SJSA1 (cell line): ENCODE results near the gene ABCC10. TPM values are rescaled to one million over a fixed set of nuclear protein-coding genes. Genes with fewer than 3 reads are reported as not detected.

Experiments
- DNase-seq, 2 experiments: peaks; one replicate each; pipeline ENCODE4 v3.0.0-alpha.2; 2015 to 2020; ENCODE audit warnings: low spot score in 2 of 2, low read depth in 1 of 2
- H3K27ac ChIP-seq: fragments of 250-450 bp; sonication (Bioruptor Pico); 2 replicates; pipeline ENCODE4 v1.5.1; 2020; ENCODE audit warnings: mild to moderate bottlenecking, moderate library complexity
- H3K27me3 ChIP-seq: fragments of 250-450 bp; sonication (Bioruptor Pico); replicated peaks from 2 replicates; pipeline ENCODE4 v1.5.1; 2020; ENCODE audit warnings: mild to moderate bottlenecking, moderate library complexity
- H3K36me3 ChIP-seq: fragments of 250-450 bp; sonication (Bioruptor Pico); 2 replicates; pipeline ENCODE4 v1.5.1; 2020; ENCODE audit warnings: mild to moderate bottlenecking
- H3K4me1 ChIP-seq: fragments of 250-450 bp; sonication (Bioruptor Pico); replicated peaks from 2 replicates; pipeline ENCODE4 v1.6.1; 2021; ENCODE audit warnings: mild to moderate bottlenecking
- H3K4me3 ChIP-seq: fragments of 250-450 bp; sonication (Bioruptor Pico); 2 replicates; pipeline ENCODE4 v1.5.1; 2020; ENCODE audit warnings: mild to moderate bottlenecking
- H3K9me3 ChIP-seq: fragments of 250-450 bp; sonication (Bioruptor Pico); replicated peaks from 2 replicates; pipeline ENCODE4 v1.5.1; 2020; ENCODE audit warnings: mild to moderate bottlenecking
- total RNA-seq: library from RNA; depleted of rRNA; stranded (reverse); fragments of >200 nt; shearing (Covaris generic); gene quantifications from 2 replicates; pipeline ENCODE4 v1.2.3, GENCODE V29; 2014

The ABCC10 gene
- total RNA-seq, 1 experiment from 2014 or later: 11.3 TPM

DNA sequence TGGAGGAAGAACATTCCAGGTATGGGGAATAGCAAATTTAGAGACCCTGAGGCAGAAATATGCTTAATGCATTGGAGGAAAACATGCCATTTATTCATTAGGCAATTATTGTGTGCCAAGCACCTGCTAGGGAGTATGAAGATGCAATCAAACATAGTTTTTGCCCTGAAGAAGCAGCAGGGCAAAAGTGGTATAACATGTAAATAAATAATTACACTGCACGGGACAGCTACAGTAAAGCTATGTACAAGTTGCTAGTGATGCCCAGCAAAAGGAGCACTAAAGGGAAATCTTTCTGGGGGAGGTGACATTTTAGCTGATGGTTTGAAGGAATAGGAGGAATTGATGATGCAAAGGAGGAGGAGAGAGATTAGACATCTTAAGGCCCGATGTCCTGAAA is 49.4 kb downstream of the ABCC10 start:
- no peaks in the 10 kb centered on the region for H3K27me3 ChIP-seq
- H3K36me3 ChIP-seq: peaks cover 13% of the 10 kb centered on the region
- no peak overlapping the region for H3K27ac ChIP-seq
- peaks cover 9% of the 10 kb centered on the region for H3K4me1 ChIP-seq
- no peak for DNase-seq
- no peaks in the 10 kb centered on the region for H3K9me3 ChIP-seq
- peak overlapping the region; percentile 57; the same call in 1 of the 2 replicates for H3K4me3 ChIP-seq

GRCh38 chr6:43477235-43478007 is 50.1 kb downstream of the ABCC10 start, which contains the start of gene TJAP1:
Gene TJAP1, plus strand, starts transcription at chr6:43477570. Its CDS starts 21,432 bp downstream, at chr6:43499002.
- Histone ChIP-seq H3K4me3 (peak within 1 kb of the TSS; percentile 57), H3K9me3 (no peaks in the 10 kb centered on the region), H3K36me3 (peaks cover 13% of the 10 kb centered on the region), H3K4me1 (peaks cover 9% of the 10 kb centered on the region), H3K27ac (peak within 1 kb of the TSS; percentile 76), H3K27me3 (no peaks in the 10 kb centered on the region)
- peak; percentile 38 to 91 for DNase-seq

DNA sequence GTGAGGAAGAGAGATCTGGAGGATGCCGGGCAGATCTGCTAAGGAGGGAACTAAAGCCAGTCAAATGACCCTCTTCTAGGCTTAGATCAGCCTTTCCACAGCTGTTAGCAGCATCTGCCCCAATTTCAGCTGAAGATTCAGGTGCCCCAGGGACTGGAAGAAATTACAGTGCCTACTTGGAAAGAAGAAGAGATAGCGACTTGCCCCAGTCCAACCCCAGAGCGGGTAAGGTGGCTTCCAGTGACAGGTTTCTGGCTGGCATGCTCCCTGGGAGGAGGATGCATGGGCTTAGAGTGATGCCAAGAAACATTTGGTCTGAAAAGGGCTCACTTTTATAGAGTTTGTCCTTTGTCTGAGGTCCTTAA is 50.6 kb downstream of the ABCC10 start:
- no peak for DNase-seq
- Histone ChIP-seq H3K4me1 (peaks cover 9% of the 10 kb centered on the region), H3K27ac (peak overlapping the region; percentile 76), H3K4me3 (peak overlapping the region; percentile 57), H3K9me3 (no peaks in the 10 kb centered on the region), H3K36me3 (peaks cover 13% of the 10 kb centered on the region), H3K27me3 (no peaks in the 10 kb centered on the region)

GRCh38 chr6:43481075-43481474 is 53.7 kb downstream of the ABCC10 start:
- no peak overlapping the region for H3K4me3 ChIP-seq
- H3K27me3 ChIP-seq: no peaks in the 10 kb centered on the region
- peaks cover 9% of the 10 kb centered on the region for H3K4me1 ChIP-seq
- H3K27ac ChIP-seq: no peak overlapping the region
- DNase-seq: no peak
- H3K36me3 ChIP-seq: peaks cover 13% of the 10 kb centered on the region
- no peaks in the 10 kb centered on the region for H3K9me3 ChIP-seq

DNA sequence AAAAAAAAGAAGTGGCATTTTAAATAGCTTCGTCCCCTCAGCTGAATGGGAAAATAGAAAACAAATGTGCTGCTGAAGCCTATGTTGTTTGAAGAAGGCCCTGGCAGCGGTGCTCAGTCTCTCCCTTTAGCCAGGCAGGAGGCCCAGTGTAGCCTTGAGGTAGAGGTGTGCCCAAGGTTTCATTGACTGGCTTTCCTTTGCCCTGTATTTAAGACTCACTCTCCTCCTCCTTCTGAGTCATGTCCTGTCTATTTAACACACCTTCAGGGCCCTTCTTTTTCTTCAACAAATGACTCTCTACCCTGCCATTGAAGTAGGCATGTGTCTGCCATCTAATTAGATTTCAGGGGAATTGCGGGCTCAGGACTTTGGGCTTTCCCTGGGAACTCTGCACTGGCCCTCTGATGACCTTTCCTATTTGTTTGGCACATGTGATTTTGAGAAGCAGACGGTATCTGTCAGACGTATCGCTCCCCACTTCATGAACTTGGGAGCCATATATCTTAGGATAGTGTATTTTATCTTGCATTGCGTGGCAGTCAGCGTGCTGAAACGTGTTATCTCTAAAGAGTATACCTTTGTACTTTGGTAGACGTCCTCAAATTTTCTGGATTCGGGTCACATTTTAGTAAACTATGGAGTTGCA is 54.4 kb downstream of the ABCC10 start:
- DNase-seq: no peak
- Histone ChIP-seq H3K4me1 (peaks cover 9% of the 10 kb centered on the region), H3K27ac (no peak overlapping the region), H3K27me3 (no peaks in the 10 kb centered on the region), H3K36me3 (peaks cover 13% of the 10 kb centered on the region), H3K4me3 (no peak overlapping the region), H3K9me3 (no peaks in the 10 kb centered on the region)

DNA sequence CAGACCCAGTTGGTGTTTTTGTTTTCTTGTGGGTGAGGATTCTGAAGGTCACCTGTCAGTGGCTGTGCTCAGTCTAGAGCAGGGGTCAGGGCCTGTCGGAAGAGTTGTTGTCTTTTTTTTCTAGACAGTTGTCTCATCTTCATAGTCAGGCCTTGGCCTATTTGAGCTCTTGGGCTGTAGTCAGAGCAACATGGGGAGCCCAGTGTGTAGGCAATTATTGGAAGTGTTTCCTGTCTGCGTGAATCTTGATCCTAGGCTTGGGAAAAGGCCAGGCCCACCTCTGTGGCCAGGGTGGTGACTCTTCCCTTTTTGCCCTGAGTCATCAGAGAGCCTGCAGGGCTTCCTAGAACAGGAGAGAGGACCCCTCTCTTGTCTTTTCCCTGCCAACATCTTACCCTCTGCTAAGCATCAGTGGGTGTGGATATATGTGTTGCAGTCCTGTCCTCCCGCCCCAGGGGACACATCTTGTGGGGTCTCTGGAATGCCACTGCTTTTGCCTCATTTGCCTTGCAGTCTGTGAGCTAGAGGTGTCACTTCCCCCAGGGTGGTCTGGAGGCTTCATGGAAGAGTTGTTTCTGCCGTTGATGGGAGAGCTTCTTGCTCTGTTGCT is 61.4 kb downstream of the ABCC10 start:
- H3K36me3 ChIP-seq: peaks cover 4% of the 10 kb centered on the region; the same call in 1 of the 2 replicates
- no peak for DNase-seq
- H3K4me1 ChIP-seq: peaks cover 11% of the 10 kb centered on the region
- H3K9me3 ChIP-seq: no peaks in the 10 kb centered on the region
- no peak overlapping the region for H3K27ac ChIP-seq
- no peak overlapping the region for H3K4me3 ChIP-seq
- no peaks in the 10 kb centered on the region for H3K27me3 ChIP-seq

DNA sequence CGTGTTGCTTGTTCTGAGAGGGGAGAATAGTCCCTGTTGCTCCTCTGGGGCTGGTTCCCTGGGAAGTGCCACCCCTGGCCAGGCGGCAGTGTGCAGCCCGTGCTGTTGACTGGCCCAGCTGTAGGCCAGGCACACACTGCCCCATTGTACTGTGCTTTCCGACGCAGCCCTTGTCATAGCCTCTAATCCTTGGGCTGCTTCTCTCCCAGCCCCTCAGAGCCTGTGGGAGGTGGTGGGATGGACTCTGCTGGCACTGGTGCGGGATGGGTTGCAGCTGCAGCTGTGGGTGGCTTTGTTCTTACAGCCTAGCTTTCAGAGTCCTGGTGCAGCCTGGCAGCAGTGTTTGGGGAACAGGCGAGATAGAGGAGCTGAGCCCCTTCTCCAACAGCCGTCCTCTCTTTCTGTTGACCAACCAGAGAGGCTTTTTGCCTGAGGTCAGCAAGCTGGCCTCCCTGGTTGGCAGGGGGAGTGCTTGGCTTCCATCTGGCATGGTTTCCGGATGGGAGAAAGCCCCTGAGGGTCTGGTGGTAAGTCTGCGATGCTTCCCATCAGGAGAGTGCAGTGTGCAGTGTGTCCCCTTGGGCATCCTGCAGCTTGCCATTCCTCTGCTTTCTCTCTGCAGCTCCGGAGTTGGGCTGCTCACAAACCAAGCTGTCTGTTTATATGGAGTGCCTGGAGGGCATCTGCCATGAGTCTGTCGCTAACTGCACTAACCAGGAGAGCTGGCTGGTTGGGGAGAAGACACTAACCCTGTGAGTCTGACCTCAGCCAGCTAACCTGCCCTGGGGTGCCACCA is 62.1 kb downstream of the ABCC10 start:
- no peak overlapping the region for H3K27ac ChIP-seq

GRCh38 chr6:43490523-43490939 is 63.2 kb downstream of the ABCC10 start:
- no peaks in the 10 kb centered on the region for H3K9me3 ChIP-seq
- H3K36me3 ChIP-seq: peaks cover 4% of the 10 kb centered on the region; the same call in 1 of the 2 replicates
- DNase-seq: no peak
- H3K4me3 ChIP-seq: no peak overlapping the region
- no peaks in the 10 kb centered on the region for H3K27me3 ChIP-seq
- no peak overlapping the region for H3K27ac ChIP-seq
- peaks cover 16% of the 10 kb centered on the region for H3K4me1 ChIP-seq

More for the DNA sequence above, 62.1 kb downstream of the ABCC10 start:
- no peak overlapping the region for H3K4me3 ChIP-seq
- no peak for DNase-seq
- no peaks in the 10 kb centered on the region for H3K27me3 ChIP-seq
- H3K4me1 ChIP-seq: peaks cover 11% of the 10 kb centered on the region
- H3K9me3 ChIP-seq: no peaks in the 10 kb centered on the region
- H3K36me3 ChIP-seq: peaks cover 4% of the 10 kb centered on the region; the same call in 1 of the 2 replicates

GRCh38 chr6:43491750-43492661 is 64.7 kb downstream of the ABCC10 start:
- H3K9me3 ChIP-seq: no peaks in the 10 kb centered on the region
- H3K27ac ChIP-seq: no peak overlapping the region
- peaks cover 4% of the 10 kb centered on the region; the same call in 1 of the 2 replicates for H3K36me3 ChIP-seq
- peak; percentile 22 to 67 for DNase-seq
- H3K4me3 ChIP-seq: no peak overlapping the region
- H3K27me3 ChIP-seq: no peaks in the 10 kb centered on the region
- H3K4me1 ChIP-seq: peaks cover 22% of the 10 kb centered on the region

- no peak for DNase-seq
- H3K9me3 ChIP-seq: no peaks in the 10 kb centered on the region
- no peaks in the 10 kb centered on the region for H3K27me3 ChIP-seq
- peaks cover 22% of the 10 kb centered on the region for H3K4me1 ChIP-seq
- H3K27ac ChIP-seq: no peak overlapping the region
- H3K4me3 ChIP-seq: no peak overlapping the region
- peaks cover 9% of the 10 kb centered on the region for H3K36me3 ChIP-seq
Measured at GRCh38 chr6:43492673-43493072, 65.3 kb downstream of the ABCC10 start.

- Histone ChIP-seq H3K9me3 (no peaks in the 10 kb centered on the region), H3K4me1 (peaks cover 22% of the 10 kb centered on the region), H3K36me3 (peaks cover 15% of the 10 kb centered on the region), H3K27me3 (no peaks in the 10 kb centered on the region), H3K4me3 (no peak overlapping the region), H3K27ac (no peak overlapping the region)
- DNase-seq: no peak
Measured at GRCh38 chr6:43493230-43493629, 65.9 kb downstream of the ABCC10 start.

GRCh38 chr6:43493833-43494232 is 66.5 kb downstream of the ABCC10 start:
- Histone ChIP-seq H3K36me3 (peaks cover 21% of the 10 kb centered on the region), H3K27ac (no peak overlapping the region), H3K4me1 (peaks cover 22% of the 10 kb centered on the region), H3K27me3 (no peaks in the 10 kb centered on the region), H3K9me3 (no peaks in the 10 kb centered on the region), H3K4me3 (no peak overlapping the region)
- DNase-seq: no peak
